ENCODE results near the gene AMN1.

- no peak for TF ChIP-seq CTCF (IDR thresholded peaks at IDR 0.05; ENCODE audit: low read depth, low read length, poor library complexity, severe bottlenecking)
- no peak for TF ChIP-seq EZH2phosphoT487 (IDR thresholded peaks at IDR 0.05; ENCODE audit: borderline replicate concordance, low read length)
Observed at GRCh38 chr12:31742891-31743290, 14.1 kb upstream of the AMN1 start.
